Caki2 (cell line): ENCODE results near the gene MYLIP. TPM values are rescaled to one million over a fixed set of nuclear protein-coding genes. Genes with fewer than 3 reads are reported as not detected.

Experiments used
- DNase-seq: peaks from one replicate; pipeline ENCODE4 v3.0.0-alpha.2; 2015; ENCODE audit warnings: low read depth
- in situ Hi-C: cut with HindIII; loops from 2 replicates; pipeline ENCODE4 v1.10.0; 2016; ENCODE audit warnings: low sequenced_read_pairs, low pct_unique_long_range_greater_than_20kb, mixed read lengths
- total RNA-seq: library from RNA; depleted of rRNA; stranded (reverse); fragments of >200 nt; shearing (Covaris generic); gene quantifications from 2 replicates; pipeline ENCODE4 v1.2.3, GENCODE V29; 2014; ENCODE audit warnings: low replicate concordance; rRNA removed

MYLIP gene
- total RNA-seq, 1 experiment from 2014 or later, result 10.5 TPM

- peak; percentile 43 for DNase-seq
- in situ Hi-C loops, result no loop called here
Observed at GRCh38 chr6:16183187-16183664, 54.3 kb downstream of the MYLIP start.

GRCh38 chr6:16184129-16184528, 55.2 kb downstream of the MYLIP start:
- peak; percentile 15 for DNase-seq
- in situ Hi-C loops, result no loop called here

GRCh38 chr6:16184551-16184950, 55.7 kb downstream of the MYLIP start:
- DNase-seq, result no peak
- in situ Hi-C loops, result no loop called here

- DNase-seq, result no peak
- in situ Hi-C loops, result no loop called here
Observed at GRCh38 chr6:16187176-16187575, 58.3 kb downstream of the MYLIP start.

- in situ Hi-C loops, result no loop called here
- DNase-seq, result no peak
Observed at GRCh38 chr6:16190214-16190613, 61.3 kb downstream of the MYLIP start.

GRCh38 chr6:16196260-16196983, 67.5 kb downstream of the MYLIP start:
- in situ Hi-C loops, result no loop called here
- DNase-seq, result no peak

- in situ Hi-C loops, result no loop called here
- DNase-seq, result no peak
Observed at GRCh38 chr6:16196984-16197546, 68.2 kb downstream of the MYLIP start.

Other genes starting within 250 kb of the MYLIP start
- gene GMPR, start 109.5 kb downstream of the MYLIP start, total RNA-seq, result not detected in 2 replicates